ENCODE results near the gene CHCHD4.

DNA sequence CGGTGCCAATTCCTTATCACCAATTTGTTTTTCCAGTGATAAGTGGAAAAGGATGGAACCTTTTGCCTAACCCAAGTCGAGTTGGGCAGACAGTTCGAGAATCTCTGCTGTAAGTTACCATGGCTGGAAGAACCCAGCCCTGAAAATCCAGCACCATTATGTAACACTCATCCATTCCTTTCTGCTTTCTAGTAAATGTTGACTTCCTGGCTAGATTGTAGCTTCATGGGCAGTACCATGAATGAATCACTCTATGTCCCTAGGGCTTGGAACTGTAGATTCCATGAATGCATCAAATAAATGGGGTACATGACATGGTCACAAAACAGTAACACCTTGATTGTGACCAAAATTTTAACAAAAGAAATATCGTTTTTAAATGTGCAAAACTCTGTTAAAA lies 14.0 kb downstream of the CHCHD4 start:
- TF ChIP-seq CTCF (conservative IDR thresholded peaks at IDR 0.05; ENCODE audit: low read depth, low read length) (no peak), EZH2 (IDR thresholded peaks at IDR 0.05; ENCODE audit: borderline replicate concordance, low read depth, low read length, poor library complexity, severe bottlenecking) (no peak)
